Stimulated activated CD4-positive, alpha-beta T cell treated with anti-CD3 and anti-CD28 coated beads, Interleukin-2, amount 100 ng/mL, for 48 hours (primary cell): ENCODE data around the gene SPRYD3.
A peak's percentile ranks its signal among the peaks of the same experiment; 100 is the strongest.
"Not testable (repeated sequence)": the region's sequence is repeated elsewhere in the genome, so short reads cannot be mapped to it uniquely, and the experiment has no call there.

Source experiments
- DNase-seq, 2 donors: peaks; one replicate each; pipeline ENCODE4 v3.0.0-alpha.2; 2020

SPRYD3 gene

DNA sequence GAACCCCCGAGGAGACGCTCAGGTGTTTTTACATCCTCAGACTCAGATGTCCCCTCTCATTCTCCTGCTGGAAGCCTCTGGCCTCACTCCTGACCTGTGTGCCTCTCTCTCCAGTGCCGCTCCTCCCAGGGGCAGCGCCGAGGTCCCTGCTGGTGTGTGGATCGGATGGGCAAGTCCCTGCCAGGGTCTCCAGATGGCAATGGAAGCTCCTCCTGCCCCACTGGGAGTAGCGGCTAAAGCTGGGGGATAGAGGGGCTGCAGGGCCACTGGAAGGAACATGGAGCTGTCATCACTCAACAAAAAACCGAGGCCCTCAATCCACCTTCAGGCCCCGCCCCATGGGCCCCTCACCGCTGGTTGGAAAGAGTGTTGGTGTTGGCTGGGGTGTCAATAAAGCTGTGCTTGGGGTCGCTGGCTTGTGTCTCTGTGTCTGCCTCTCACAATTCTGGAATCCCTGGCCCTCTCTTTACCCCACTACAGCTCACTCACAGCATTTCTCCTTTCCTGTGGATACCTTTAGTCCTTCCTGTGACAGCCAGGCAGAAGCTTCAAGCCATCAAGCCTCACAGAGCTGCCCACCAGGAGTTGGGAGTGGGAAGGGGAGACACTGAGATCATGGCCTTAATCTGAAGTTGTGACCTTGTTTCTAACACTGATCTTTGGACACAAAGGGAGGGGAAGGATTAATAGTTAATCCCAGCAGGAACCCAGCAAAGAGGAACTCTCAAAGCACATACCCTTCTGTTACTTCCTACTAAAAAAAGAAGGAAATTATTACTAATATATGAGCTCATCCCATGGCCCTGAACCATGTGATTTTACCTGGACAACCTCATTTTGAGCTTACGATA is 23.0 kb upstream of the SPRYD3 start:
- no peak for DNase-seq

- DNase-seq, result no peak
These were observed 22.1 kb upstream of the SPRYD3 start for GRCh38 chr12:53101266-53101665.

DNA sequence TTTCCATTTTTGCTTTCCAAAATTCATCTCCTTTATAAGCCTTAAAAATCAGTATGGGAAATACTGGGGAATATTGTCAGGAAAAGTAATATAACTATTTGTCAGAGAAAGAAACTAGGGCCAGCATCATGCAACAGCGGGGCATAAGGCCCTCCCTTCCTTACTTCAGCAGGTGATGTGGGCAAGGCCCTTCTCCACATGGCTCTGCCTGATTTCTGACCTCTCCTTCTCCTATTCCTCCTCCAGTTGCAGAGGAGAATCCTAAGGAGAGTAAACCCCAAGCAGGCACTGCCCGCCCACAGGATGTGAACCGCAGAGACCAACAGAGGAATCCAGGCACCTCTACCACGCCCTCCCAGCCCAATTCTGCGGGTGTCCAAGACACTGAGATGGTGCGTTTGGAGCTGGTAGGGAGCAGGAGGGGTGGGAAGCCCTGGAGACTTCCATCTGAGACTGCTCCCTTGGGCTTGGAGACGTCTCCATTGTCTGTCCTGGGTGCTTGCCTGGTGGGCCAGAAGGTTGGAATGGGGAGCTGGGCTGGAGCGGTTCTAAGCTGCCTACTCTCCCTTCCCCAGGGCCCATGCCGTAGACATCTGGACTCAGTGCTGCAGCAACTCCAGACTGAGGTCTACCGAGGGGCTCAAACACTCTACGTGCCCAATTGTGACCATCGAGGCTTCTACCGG is 21.4 kb upstream of the SPRYD3 start:
- no peak for DNase-seq

DNA sequence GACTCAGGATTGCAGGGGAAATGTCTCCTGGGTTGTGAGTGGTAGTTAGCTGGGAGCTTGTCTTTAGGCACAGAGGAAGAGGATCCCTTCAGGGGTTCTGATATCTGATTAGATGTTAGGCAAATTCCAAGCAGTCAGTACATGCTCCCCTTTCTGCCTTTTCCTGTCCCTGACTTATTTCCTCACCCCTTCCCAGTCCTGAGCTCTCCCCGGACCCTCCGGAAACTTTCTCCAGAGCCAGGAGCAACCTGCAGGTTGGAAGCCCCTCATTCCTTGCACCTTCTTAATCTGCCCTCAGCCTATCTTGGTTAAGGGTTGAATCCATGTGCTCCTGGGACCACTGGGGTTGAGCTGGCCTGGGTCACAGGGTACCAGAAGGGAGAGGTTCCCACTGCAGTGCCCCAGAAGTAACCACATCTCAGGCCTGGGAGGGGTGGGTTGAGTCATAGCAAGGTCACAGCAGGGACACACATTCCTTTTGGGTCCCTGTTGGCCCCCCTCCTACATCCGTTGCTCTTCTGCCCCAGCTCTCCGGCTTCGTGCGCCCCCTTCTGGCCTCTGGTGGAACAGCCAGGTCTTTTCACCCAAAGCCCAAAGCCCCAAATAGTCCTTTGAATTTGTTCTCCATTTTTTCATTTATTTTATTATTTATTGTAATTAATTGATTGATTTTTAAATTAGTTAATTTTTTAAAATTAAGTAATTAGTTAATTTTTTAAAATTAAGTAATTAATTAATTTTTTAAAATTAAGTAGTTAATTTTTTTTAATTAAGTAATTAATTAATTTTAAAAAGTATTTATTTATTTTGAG is 20.1 kb upstream of the SPRYD3 start:
- DNase-seq, result peak; percentile 90 to 92

GRCh38 chr12:53098354-53098981 is 19.3 kb upstream of the SPRYD3 start:
- DNase-seq, result peak in 1 of 2 donors; percentile 8

DNA sequence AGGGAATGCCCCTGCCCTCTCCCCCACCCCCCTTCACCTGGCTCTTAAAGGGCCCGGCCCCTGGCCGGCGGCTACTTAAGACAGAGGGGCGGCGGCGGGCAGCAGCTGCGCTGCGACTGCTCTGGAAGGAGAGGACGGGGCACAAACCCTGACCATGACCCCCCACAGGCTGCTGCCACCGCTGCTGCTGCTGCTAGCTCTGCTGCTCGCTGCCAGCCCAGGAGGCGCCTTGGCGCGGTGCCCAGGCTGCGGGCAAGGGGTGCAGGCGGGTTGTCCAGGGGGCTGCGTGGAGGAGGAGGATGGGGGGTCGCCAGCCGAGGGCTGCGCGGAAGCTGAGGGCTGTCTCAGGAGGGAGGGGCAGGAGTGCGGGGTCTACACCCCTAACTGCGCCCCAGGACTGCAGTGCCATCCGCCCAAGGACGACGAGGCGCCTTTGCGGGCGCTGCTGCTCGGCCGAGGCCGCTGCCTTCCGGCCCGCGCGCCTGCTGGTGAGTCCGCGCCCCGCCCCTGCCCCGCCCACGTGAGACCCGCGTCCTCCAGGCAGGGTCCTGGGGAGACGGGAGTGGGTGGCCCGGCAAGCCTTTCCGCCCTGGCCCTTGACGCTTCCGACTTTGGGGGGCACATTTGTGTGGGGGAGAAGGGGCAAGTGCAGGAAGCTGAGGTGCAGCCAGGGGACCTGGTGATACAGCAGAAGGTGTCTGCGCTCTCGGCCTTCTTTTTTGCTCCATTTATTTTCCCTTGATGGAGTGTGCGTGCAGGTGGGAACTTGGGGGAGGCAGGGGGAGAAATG is 18.6 kb upstream of the SPRYD3 start, which contains the start of gene IGFBP6:
IGFBP6 (plus strand) TSS at position 104 of the 790 bp plus-strand sequence; CDS start at position 155, 51 bp downstream.
- peak; percentile 45 to 56 for DNase-seq

DNA sequence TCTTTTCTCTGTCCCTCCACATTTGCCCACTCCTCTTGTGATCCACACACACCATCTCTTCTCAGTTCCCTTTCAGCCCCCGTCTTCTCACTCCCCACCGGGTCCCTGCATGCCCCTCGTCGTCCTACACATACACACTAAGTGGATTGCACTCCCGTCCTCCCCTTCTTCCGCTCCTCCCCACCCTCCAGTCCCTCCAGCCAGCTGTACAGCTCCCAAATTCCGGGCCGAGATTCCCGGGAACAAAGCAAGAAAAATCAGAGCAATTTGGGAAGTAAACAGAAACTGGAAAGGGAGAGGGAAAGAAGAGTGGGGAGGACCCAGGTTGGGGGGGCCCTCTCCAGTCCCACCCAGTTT is 18.0 kb upstream of the SPRYD3 start:
- DNase-seq, result no peak

DNA sequence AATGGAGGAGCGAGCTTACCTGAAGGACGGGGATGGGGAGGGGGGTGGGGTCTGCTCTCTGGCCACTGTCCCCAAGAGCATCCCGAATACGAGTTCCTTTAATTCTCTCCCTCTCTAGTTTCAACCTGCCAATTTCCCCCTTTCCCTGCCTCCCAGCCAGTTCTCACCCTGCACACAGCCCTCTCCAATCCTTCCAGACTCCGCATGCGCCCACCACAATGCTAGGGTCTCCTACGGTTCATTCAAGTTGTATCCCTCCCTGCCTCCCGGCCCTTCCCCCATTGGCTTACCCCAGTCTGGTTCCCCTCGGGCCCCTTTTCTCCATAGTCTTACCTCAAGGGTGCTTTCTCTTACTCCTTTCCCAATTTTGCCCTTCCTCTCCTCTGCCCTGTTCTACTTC is 17.6 kb upstream of the SPRYD3 start:
- DNase-seq, result no peak

- no peak for DNase-seq
These were observed 17.0 kb upstream of the SPRYD3 start for GRCh38 chr12:53096089-53096741.

DNA sequence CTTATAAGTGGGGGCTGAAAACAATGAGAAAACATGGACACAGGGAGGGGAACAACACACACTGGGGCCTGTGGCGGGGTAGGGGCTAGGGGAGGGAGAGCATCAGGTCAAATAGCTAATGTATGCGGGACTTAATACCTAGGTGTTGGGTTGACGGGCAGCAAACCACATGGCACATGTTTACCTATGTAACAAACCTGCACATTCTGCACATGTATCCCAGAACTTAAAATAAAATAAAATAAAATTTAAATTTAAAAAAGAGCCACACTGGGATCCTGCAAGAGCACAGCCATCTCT is 16.4 kb upstream of the SPRYD3 start:
- DNase-seq, result not testable (repeated sequence)

DNA sequence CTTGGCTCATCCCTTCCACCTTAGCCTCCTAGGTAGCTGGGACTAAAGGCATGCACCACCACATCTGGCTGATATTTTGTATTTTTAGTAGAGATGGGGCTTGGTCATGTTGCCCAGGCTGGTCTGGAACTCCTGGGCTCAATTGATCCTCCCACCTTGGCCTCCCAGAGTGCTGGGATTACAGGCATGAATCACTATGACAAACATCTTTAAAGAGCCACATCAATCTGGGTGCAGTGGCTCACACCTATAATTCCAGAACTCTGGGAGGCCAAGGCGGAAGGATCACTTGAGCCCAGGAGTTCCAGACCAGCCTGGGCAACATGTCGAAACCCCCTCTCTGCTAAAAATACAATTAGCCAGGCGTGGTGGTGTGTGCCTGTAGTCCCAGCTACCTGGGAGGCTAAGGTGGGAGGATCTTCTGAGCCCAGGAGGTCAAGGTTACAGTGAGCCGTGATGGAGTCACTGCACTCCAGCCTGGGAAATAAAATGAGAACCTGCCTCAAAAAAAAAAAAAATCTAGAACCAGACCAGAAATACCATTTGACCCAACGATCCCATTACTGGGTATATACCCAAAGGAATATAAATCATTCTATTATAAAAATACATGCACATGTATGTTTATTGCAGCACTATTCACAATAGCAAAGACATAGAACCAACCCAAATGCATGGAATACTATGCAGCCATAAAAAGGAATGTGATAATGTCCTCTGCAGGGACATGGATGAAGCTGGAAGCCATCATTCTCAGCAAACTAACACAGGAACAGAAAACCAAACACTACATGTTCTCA is 15.8 kb upstream of the SPRYD3 start:
- DNase-seq, result not testable (repeated sequence)

GRCh38 chr12:53094394-53094787 is 15.2 kb upstream of the SPRYD3 start:
- no peak for DNase-seq

DNA sequence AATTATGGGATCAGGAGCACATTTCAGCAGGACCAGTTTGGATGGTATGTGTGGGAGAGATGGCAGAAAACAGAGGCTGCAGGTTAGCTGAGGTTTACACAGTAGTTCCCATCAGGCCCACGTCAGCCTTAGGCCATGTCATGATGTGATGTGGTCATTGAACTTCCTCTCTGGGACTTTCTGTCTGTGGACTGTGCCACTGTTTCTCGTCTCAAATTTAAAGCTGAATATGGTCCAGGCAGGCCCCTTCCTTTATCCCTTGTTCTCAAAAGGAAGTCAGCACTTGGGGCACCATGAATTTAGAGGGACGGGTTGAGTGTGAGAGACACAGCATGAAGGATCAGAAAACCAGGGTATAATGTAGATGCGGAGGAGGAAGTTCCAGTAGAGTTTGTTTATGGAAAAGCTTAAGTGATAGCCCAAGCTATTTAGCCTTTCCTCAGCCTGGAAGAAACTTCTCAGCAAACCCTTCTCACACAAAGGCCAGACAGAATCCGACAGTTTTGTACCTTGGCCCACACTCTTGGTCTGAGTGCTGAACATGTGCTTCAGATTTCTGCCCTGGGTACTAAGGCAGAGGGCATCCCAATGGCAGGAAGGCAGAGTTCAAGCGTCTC is 14.7 kb upstream of the SPRYD3 start:
- DNase-seq, result no peak

- DNase-seq, result no peak
These were observed 12.6 kb upstream of the SPRYD3 start for GRCh38 chr12:53091756-53092155.

GRCh38 chr12:53090554-53090953 is 11.4 kb upstream of the SPRYD3 start:
- DNase-seq, result no peak

DNA sequence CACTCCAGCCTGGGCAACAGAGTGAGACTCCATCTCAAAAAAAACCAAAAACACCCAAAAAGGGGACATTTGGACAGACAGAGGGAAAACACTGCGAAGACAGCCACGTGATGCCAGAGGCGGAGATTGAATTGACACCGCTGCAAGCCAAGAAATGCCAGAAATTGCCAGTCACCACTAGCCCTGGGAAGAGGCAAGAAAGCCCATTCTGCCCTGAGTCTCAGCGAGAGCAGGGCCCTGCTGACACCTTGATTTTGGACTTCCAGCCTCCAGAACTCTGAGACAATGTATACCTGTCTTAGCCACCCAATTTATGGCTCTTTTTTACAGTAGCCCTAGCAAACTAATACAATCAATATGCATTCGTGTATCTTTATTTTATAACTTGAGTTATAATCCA is 10.9 kb upstream of the SPRYD3 start:
- DNase-seq, result no peak

- no peak for DNase-seq
These were observed 7.2 kb upstream of the SPRYD3 start for GRCh38 chr12:53086361-53086760.

- no peak for DNase-seq
These were observed 3.5 kb upstream of the SPRYD3 start for GRCh38 chr12:53082637-53083175.

- no peak for DNase-seq
These were observed 565 bp downstream of the SPRYD3 start for GRCh38 chr12:53078425-53079225.
